GM12891 (cell line): ENCODE measurements around the gene CLCF1.

Source experiments
- PAX5 ChIP-seq: IDR thresholded peaks from 2 replicates; pipeline ENCODE4 v1.6.1; 2011; ENCODE audit warnings: low read length, moderate library complexity, mild to moderate bottlenecking; ENCODE audit not compliant: insufficient read depth, severe bottlenecking
- POLR2A ChIP-seq: IDR thresholded peaks from 2 replicates; pipeline ENCODE4 v1.6.1; 2011; ENCODE audit warnings: low read depth, low read length, control low read depth
- POLR2AphosphoS5 ChIP-seq: IDR thresholded peaks from 2 replicates; pipeline ENCODE4 v1.6.1; 2011; ENCODE audit warnings: low read depth, low read length, control low read depth
- SPI1 ChIP-seq: IDR thresholded peaks from 2 replicates; pipeline ENCODE4 v1.6.1; 2011; ENCODE audit warnings: low read depth, low read length, control low read depth
- TAF1 ChIP-seq: IDR thresholded peaks from 2 replicates; pipeline ENCODE4 v1.6.1; 2011; ENCODE audit warnings: low read depth, low read length, control low read depth

GRCh38 chr11:67416416-67417335 is 43.3 kb upstream of the CLCF1 start:
- TF ChIP-seq POLR2AphosphoS5, result no peak
- no peak for TF ChIP-seq POLR2A
- no peak for TF ChIP-seq SPI1
- TF ChIP-seq PAX5, result no peak
- no peak for TF ChIP-seq TAF1
